ENCODE measurements around the gene EML3. TPM values are rescaled to one million over a fixed set of nuclear protein-coding genes. Genes with fewer than 3 reads are reported as not detected.
"Not testable (repeated sequence)": the region's sequence is repeated elsewhere in the genome, so short reads cannot be mapped to it uniquely, and the experiment has no call there.

The EML3 gene, protein sequence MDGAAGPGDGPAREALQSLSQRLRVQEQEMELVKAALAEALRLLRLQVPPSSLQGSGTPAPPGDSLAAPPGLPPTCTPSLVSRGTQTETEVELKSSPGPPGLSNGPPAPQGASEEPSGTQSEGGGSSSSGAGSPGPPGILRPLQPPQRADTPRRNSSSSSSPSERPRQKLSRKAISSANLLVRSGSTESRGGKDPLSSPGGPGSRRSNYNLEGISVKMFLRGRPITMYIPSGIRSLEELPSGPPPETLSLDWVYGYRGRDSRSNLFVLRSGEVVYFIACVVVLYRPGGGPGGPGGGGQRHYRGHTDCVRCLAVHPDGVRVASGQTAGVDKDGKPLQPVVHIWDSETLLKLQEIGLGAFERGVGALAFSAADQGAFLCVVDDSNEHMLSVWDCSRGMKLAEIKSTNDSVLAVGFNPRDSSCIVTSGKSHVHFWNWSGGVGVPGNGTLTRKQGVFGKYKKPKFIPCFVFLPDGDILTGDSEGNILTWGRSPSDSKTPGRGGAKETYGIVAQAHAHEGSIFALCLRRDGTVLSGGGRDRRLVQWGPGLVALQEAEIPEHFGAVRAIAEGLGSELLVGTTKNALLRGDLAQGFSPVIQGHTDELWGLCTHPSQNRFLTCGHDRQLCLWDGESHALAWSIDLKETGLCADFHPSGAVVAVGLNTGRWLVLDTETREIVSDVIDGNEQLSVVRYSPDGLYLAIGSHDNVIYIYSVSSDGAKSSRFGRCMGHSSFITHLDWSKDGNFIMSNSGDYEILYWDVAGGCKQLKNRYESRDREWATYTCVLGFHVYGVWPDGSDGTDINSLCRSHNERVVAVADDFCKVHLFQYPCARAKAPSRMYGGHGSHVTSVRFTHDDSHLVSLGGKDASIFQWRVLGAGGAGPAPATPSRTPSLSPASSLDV
- 7.3 TPM for total RNA-seq

DNA sequence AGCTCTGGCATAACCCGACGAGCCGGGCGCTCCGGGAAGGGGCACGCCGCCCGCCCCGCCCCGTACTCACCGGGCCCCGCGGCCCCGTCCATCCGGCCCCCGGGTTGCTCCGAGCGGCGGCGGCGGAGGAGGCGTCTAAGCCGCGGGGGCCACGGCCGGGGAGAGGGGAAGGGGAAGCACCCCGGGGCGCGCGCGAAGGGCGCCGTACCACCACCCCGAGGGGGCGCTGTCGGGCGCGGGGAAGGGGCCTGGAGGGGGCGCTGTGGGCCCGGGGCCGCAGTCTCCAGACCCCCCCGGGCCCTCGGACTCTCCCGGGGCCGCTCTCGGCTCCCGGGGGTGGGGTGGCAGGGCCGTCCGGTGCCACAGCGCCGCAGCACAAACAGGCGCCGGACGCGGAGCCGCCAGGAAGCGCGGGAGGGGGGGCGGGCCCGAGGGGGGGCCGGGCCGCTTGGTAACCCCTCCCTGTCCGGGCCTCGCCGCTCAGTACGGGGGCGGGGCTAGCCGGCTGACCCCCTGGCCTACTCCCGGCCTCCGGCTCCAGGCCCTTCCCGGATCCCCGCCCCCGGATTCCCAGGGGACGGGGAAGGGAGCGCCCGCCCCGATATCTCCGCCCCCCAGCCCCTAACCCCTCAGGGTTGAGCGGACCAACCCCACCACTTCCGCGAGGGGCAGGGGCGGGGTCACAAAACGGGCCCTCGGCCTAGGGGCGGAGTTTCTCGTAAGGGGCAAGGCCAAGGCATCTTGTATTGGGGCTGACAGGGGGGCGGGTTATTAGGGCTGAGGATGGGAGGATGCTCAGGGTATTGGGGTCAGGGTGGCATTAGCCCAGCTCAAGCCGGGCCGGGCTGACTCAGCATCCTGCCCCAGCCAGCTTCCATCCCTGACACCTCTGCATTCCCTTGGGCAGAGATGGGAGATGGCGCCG lies at the start of gene EML3, which contains the start of gene ROM1:
EML3 (minus strand) TSS at position 410 of the 925 bp plus-strand sequence; CDS start at position 92, 318 bp downstream.
ROM1 (plus strand) TSS at position 892 of the 925 bp plus-strand sequence; CDS start at position 917, 25 bp downstream.
- Histone ChIP-seq H3K27me3 (ENCODE audit: control insufficient read depth in 3 of 3, insufficient read depth in 3 of 3, low read length in 3 of 3) (no peaks in the 10 kb centered on the region), H3K9me3 (ENCODE audit: control insufficient read depth in 3 of 3, low read length in 3 of 3) (no peaks in the 10 kb centered on the region), H3K4me1 (ENCODE audit: control insufficient read depth in 3 of 3, insufficient read depth in 3 of 3, low read length in 3 of 3) (peaks cover 15 to 27% (median 21%) of the 10 kb centered on the region in 3 donors), H3K36me3 (ENCODE audit: control insufficient read depth in 3 of 3, insufficient read depth in 3 of 3, low read length in 3 of 3) (peaks cover 18 to 38% (median 22%) of the 10 kb centered on the region in 3 donors), H3K9ac (ENCODE audit: low read depth in 1 of 3, low read length in 3 of 3) (peak within 1 kb of the TSS; percentile 68 to 83 (median 83)), H3K4me3 (ENCODE audit: low read length in 3 of 3) (peak within 1 kb of the TSS; percentile 62 to 86 (median 83)), H3K27ac (ENCODE audit: low read depth, low read length) (peak within 1 kb of the TSS; percentile 83)

DNA sequence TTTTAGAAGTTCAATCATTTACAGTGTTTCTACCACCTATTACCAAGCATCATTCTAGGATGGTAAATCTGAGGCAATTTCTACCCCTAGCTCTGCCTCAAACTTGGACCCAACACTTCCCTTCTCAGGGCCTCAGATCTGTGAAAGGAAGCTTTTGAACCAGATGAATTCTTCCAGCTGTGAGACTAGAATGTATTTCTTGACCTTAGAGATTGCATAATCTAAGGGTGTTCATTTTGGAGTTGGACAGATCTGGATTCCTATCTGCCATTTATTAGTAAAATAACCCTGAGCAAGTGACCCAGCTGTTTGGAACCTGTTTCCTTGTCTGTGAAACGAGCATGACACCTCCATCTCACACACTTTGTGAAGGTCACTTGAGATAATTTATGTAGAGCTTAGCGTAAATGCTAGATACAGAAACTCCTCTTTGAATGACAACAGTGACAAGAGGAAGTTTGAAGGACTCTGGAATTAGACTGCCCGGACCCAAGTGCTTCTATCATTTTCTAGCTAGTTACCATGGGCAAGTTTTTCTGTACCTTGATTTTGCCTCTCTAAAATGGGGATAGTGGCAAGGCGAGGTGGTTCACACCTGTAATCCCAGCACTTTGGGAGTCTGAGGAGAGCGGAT lies 44.3 kb upstream of the EML3 start:
- H3K4me1 ChIP-seq (ENCODE audit: control insufficient read depth in 3 of 3, insufficient read depth in 3 of 3, low read length in 3 of 3) = peaks cover 7 to 14% (median 9%) of the 10 kb centered on the region in 3 donors
- no peak overlapping the region for H3K4me3 ChIP-seq (ENCODE audit: low read length in 3 of 3)
- no peaks in the 10 kb centered on the region for H3K27me3 ChIP-seq (ENCODE audit: control insufficient read depth in 3 of 3, insufficient read depth in 3 of 3, low read length in 3 of 3)
- H3K36me3 ChIP-seq (ENCODE audit: control insufficient read depth in 3 of 3, insufficient read depth in 3 of 3, low read length in 3 of 3) = no peaks in the 10 kb centered on the region
- no peak overlapping the region for H3K9ac ChIP-seq (ENCODE audit: low read depth in 1 of 3, low read length in 3 of 3)
- no peak overlapping the region for H3K27ac ChIP-seq (ENCODE audit: low read depth, low read length)
- no peaks in the 10 kb centered on the region for H3K9me3 ChIP-seq (ENCODE audit: control insufficient read depth in 3 of 3, low read length in 3 of 3)

DNA sequence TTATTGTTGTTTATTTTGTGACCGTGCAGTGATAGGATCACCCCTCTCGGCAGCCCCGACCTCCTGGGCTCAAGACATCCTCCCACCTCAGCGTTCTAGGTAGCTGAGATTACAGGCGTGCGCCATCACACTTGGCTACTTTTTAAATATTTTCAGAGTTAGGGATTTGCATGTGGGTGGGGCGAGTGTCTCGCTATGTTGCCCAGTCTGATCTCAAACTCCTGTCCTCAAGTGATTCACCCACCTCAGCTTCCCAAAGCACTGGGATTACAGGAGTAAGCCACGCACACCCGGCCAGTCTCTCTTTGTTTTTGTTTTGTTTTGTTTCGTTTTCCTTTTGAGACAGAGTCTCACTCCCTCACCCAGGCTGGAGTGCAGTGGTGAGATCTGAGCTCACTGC lies 41.7 kb upstream of the EML3 start:
- Histone ChIP-seq H3K9ac (ENCODE audit: low read depth in 1 of 3, low read length in 3 of 3) (no peak overlapping the region), H3K36me3 (ENCODE audit: control insufficient read depth in 3 of 3, insufficient read depth in 3 of 3, low read length in 3 of 3) (peaks cover 4 to 6% (median 5%) of the 10 kb centered on the region in 3 donors), H3K27me3 (ENCODE audit: control insufficient read depth in 3 of 3, insufficient read depth in 3 of 3, low read length in 3 of 3) (no peaks in the 10 kb centered on the region), H3K4me3 (ENCODE audit: low read length in 3 of 3) (no peak overlapping the region), H3K4me1 (ENCODE audit: control insufficient read depth in 3 of 3, insufficient read depth in 3 of 3, low read length in 3 of 3) (peaks cover 11 to 18% (median 12%) of the 10 kb centered on the region in 3 donors), H3K27ac (ENCODE audit: low read depth, low read length) (no peak overlapping the region), H3K9me3 (ENCODE audit: control insufficient read depth in 3 of 3, low read length in 3 of 3) (no peaks in the 10 kb centered on the region)

DNA sequence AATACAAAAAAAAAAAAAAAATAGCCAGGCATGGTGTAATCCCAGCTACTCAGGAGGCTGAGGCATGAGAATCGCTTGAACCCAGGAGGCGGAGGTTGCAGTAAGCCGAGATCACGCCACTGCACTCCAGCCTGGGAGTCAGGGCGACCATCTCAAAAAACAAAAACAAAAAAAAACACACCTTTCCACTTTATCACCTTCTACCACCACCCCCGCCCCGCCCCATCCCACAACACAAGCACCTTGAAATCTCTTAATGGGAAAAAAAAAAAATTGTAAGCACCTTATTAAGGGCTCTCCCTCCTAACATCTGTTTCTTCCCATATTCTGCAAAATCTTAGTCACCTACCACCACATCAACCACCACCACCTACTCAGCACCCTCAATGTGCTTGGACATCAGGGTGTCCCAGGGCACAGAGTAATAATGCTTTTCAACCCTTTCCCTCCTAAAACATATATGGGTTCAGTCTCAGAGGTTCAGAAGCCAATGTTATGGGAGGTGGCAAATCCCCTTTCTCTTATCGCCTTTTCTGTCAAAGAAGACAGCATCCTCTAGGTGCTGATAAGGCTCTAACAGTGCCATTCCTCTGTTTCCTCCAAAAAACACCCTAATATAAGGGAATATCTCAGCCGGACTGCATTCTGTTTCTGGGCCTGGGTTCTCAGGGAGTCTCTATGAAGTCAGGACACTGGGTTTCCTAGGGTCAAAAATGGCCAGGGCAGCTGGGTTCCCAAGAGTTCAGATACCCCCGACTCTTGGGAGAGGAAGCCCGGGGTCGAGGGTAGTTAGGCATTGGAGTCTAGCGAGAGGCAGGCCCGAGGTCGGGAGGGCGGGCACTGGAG lies 39.8 kb upstream of the EML3 start:
- Histone ChIP-seq H3K27me3 (ENCODE audit: control insufficient read depth in 3 of 3, insufficient read depth in 3 of 3, low read length in 3 of 3) (no peaks in the 10 kb centered on the region), H3K27ac (ENCODE audit: low read depth, low read length) (peak overlapping the region; percentile 91), H3K9ac (ENCODE audit: low read depth in 1 of 3, low read length in 3 of 3) (peak overlapping the region; percentile 97 to 99 (median 98)), H3K4me1 (ENCODE audit: control insufficient read depth in 3 of 3, insufficient read depth in 3 of 3, low read length in 3 of 3) (peaks cover 12 to 23% (median 20%) of the 10 kb centered on the region in 3 donors), H3K4me3 (ENCODE audit: low read length in 3 of 3) (peak overlapping the region; percentile 85 to 93 (median 91)), H3K9me3 (ENCODE audit: control insufficient read depth in 3 of 3, low read length in 3 of 3) (no peaks in the 10 kb centered on the region), H3K36me3 (ENCODE audit: control insufficient read depth in 3 of 3, insufficient read depth in 3 of 3, low read length in 3 of 3) (peaks cover 22% of the 10 kb centered on the region in 3 donors)

DNA sequence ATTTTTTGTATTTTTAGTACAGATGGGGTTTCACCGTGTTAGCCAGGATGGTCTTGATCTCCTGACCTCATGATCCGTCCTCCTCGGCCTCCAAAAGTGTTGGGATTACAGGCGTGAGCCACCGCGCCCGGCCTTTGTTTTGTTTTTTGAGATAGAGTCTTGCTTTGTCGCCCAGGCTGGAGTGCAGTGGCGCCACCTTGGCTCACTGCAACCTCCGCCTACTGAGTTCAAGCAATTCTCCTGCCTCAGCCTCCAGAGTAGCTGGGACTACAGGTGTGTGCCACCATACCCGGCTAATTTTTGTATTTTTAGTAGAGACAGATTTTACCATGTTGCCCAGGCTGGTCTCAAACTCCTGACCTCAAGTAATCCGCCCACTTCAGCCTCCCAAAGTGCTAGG lies 37.7 kb upstream of the EML3 start:
- H3K9me3 ChIP-seq (ENCODE audit: control insufficient read depth in 3 of 3, low read length in 3 of 3); H3K9ac ChIP-seq (ENCODE audit: low read depth in 1 of 3, low read length in 3 of 3); H3K27me3 ChIP-seq (ENCODE audit: control insufficient read depth in 3 of 3, insufficient read depth in 3 of 3, low read length in 3 of 3); H3K4me3 ChIP-seq (ENCODE audit: low read length in 3 of 3); H3K27ac ChIP-seq (ENCODE audit: low read depth, low read length): not testable (repeated sequence)
- Histone ChIP-seq H3K4me1 (ENCODE audit: control insufficient read depth in 3 of 3, insufficient read depth in 3 of 3, low read length in 3 of 3) (peaks cover 25 to 36% (median 35%) of the 10 kb centered on the region in 3 donors), H3K36me3 (ENCODE audit: control insufficient read depth in 3 of 3, insufficient read depth in 3 of 3, low read length in 3 of 3) (peaks cover 22% of the 10 kb centered on the region in 3 donors)

DNA sequence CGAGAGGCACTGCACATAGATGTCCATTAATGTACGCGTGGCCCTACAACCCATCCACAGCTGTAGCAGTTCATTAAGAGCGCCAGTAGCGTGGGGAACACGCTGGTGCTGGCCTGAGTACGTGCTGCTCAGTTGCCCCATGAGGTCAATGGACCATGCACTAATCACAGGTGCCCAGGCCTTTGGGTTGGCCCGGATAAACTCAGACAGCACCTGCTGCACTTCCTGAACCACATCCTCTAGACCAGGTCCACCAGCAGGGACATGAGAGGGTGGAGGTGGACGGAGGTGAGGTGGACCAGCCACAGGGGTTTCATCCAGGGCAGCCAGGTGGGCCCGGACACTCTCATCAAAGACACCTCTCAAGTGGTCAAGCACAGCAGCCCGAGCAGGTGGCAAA lies 36.9 kb upstream of the EML3 start:
- Histone ChIP-seq H3K27ac (ENCODE audit: low read depth, low read length) (no peak overlapping the region), H3K4me1 (ENCODE audit: control insufficient read depth in 3 of 3, insufficient read depth in 3 of 3, low read length in 3 of 3) (peaks cover 30 to 42% (median 41%) of the 10 kb centered on the region in 3 donors), H3K9ac (ENCODE audit: low read depth in 1 of 3, low read length in 3 of 3) (no peak overlapping the region), H3K4me3 (ENCODE audit: low read length in 3 of 3) (no peak overlapping the region), H3K36me3 (ENCODE audit: control insufficient read depth in 3 of 3, insufficient read depth in 3 of 3, low read length in 3 of 3) (peaks cover 22 to 28% (median 22%) of the 10 kb centered on the region in 3 donors), H3K27me3 (ENCODE audit: control insufficient read depth in 3 of 3, insufficient read depth in 3 of 3, low read length in 3 of 3) (no peaks in the 10 kb centered on the region), H3K9me3 (ENCODE audit: control insufficient read depth in 3 of 3, low read length in 3 of 3) (no peaks in the 10 kb centered on the region)

DNA sequence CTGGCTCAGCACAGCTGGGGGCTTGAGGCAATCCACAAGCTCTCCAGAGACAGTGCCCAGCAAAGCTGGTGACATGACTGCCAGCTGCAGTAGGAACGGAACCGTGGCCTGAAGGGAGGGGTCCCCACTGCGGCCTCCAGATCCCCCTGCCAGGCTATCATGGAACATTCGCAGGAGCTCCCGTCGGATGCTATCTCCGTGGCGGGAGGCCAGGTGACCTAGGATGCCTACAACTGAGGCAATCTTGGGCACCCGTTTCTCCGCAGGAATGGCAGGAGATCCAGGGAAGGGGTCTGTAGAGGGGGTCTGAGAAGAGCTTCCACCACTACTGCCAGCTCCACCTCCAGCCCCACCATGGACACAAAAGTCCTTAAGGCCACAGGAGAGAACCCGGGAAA lies 36.4 kb upstream of the EML3 start:
- H3K9me3 ChIP-seq (ENCODE audit: control insufficient read depth in 3 of 3, low read length in 3 of 3) = no peaks in the 10 kb centered on the region

DNA sequence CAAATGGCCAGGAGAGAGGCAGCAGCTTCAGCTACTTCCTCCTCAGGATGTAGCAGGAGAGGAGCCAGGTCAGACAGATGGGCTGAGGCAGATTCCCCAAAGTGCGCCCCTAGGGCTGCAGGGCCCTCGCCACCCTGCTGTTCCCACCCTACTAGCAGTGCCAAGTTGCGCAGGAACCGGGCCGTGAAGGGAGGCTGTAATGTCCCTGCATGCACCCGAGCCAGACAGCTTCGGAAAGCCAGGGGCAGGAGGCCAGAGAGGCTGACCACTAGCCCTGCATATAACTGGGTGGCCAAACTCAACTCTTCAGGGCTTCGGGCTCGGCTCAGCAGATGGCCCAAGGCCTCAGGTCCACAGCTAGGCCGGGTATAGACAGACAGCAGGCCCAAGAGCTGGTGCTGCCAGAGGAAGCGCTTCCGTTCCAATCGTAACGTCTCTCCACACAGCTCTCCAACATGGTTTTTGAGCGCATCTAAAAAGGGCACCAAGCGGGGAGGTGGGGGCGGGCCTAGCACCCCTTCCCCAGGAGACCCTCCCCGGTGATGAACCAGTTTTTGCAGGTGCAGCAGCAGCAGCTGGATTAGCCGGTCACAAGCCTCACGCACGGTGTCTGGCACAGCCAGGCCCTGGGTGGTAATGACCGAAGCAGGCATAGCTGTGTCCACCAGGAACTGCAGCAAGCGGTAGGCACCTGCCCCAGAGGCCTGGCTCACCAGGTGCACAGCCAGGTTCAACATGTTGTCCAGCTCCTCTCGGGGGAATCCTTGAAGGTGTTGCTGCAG lies 35.8 kb upstream of the EML3 start:
- peaks cover 25 to 33% (median 26%) of the 10 kb centered on the region in 3 donors for H3K36me3 ChIP-seq (ENCODE audit: control insufficient read depth in 3 of 3, insufficient read depth in 3 of 3, low read length in 3 of 3)
- H3K4me3 ChIP-seq (ENCODE audit: low read length in 3 of 3) = no peak overlapping the region
- H3K9me3 ChIP-seq (ENCODE audit: control insufficient read depth in 3 of 3, low read length in 3 of 3) = no peaks in the 10 kb centered on the region
- peaks cover 34 to 44% (median 39%) of the 10 kb centered on the region in 3 donors for H3K4me1 ChIP-seq (ENCODE audit: control insufficient read depth in 3 of 3, insufficient read depth in 3 of 3, low read length in 3 of 3)
- H3K27me3 ChIP-seq (ENCODE audit: control insufficient read depth in 3 of 3, insufficient read depth in 3 of 3, low read length in 3 of 3) = no peaks in the 10 kb centered on the region
- H3K27ac ChIP-seq (ENCODE audit: low read depth, low read length) = no peak overlapping the region
- H3K9ac ChIP-seq (ENCODE audit: low read depth in 1 of 3, low read length in 3 of 3) = no peak overlapping the region

More for the DNA sequence above, 36.4 kb upstream of the EML3 start:
- no peak overlapping the region for H3K9ac ChIP-seq (ENCODE audit: low read depth in 1 of 3, low read length in 3 of 3)
- no peaks in the 10 kb centered on the region for H3K27me3 ChIP-seq (ENCODE audit: control insufficient read depth in 3 of 3, insufficient read depth in 3 of 3, low read length in 3 of 3)
- H3K4me3 ChIP-seq (ENCODE audit: low read length in 3 of 3) = no peak overlapping the region
- H3K4me1 ChIP-seq (ENCODE audit: control insufficient read depth in 3 of 3, insufficient read depth in 3 of 3, low read length in 3 of 3) = peaks cover 34 to 44% (median 42%) of the 10 kb centered on the region in 3 donors
- no peak overlapping the region for H3K27ac ChIP-seq (ENCODE audit: low read depth, low read length)
- H3K36me3 ChIP-seq (ENCODE audit: control insufficient read depth in 3 of 3, insufficient read depth in 3 of 3, low read length in 3 of 3) = peaks cover 25 to 33% (median 26%) of the 10 kb centered on the region in 3 donors

Measured in skeletal muscle tissue (tissue), 4 donors.